A673 (cell line): ENCODE data around the gene PARD3.

Experiments used
- CTCF ChIP-seq: fragments of 300-800, 200-600 bp; sonication (generic); conservative IDR thresholded peaks from 2 replicates; pipeline ENCODE4 v1.5.1; 2017; ENCODE audit warnings: low read depth, mild to moderate bottlenecking, antibody characterized with exemption, low read length, moderate library complexity, mixed read lengths
- EZH2 ChIP-seq: fragments of 200-600 bp; sonication (generic); IDR thresholded peaks from 2 replicates; pipeline ENCODE4 v1.6.1; 2017; ENCODE audit warnings: borderline replicate concordance, low read depth, mild to moderate bottlenecking, mixed read lengths, antibody characterized with exemption, low read length; ENCODE audit not compliant: poor library complexity, severe bottlenecking

GRCh38 chr10:34343764-34344163, 471.3 kb downstream of the PARD3 start:
- TF ChIP-seq CTCF (no peak), EZH2 (no peak)
